Endothelial cell of umbilical vein (primary cell): ENCODE data around the gene SGK2. TPM values are rescaled to one million over a fixed set of nuclear protein-coding genes. Genes with fewer than 3 reads are reported as not detected.

ENCODE experiments used
- BruUV-seq: library from RNA; stranded (reverse); fragments of 400-500 nt; replicated peaks from 2 replicates; lab custom pipeline; 2021; lab: Mats Ljungman, UMichigan
- CTCF ChIA-PET: fragments of 300-600, 350-600 bp; sonication (Branson Sonifier 250); formaldehyde crosslinking; loops from one replicate; lab custom pipeline; 2021; ENCODE audit warnings: antibody characterized with exemption, inconsistent platforms; lab: Charles Lee
- POLR2A ChIA-PET: fragments of 300-600, 350-600 bp; sonication (Branson Sonifier 250); formaldehyde crosslinking; loops from one replicate; lab custom pipeline; 2021; ENCODE audit warnings: antibody characterized with exemption, inconsistent platforms; lab: Charles Lee
- DNase-seq: peaks from one replicate; pipeline ENCODE4 v3.0.0-alpha.2; 2011; ENCODE audit warnings: low read depth, low spot score
- FAIRE-seq: peaks from 2 replicates; lab custom pipeline; 2011; peaks lifted over from hg19 to GRCh38; lab: Jason Lieb, UNC
- H2AFZ ChIP-seq: 2 replicates; pipeline ENCODE4 v1.6.0; 2012; ENCODE audit warnings: low read depth, low read length, control low read depth, inconsistent platforms
- H3K27ac ChIP-seq: 2 replicates; pipeline ENCODE4 v1.5.1; 2011; ENCODE audit warnings: low read depth, mild to moderate bottlenecking, control low read depth, low read length, moderate library complexity; ENCODE audit not compliant: insufficient read depth
- H3K27me3 ChIP-seq, 2 experiments: 2 replicates each; pipeline versions ENCODE4 v1.6.0 to v1.6.1; 2011; ENCODE audit warnings: low read length in 2 of 2, mixed read lengths in 1 of 2; ENCODE audit not compliant: control insufficient read depth in 2 of 2, insufficient read depth in 2 of 2
- H3K36me3 ChIP-seq, 2 experiments: 2 replicates in 1 of 2; 3 replicates in 1 of 2; pipeline ENCODE4 v1.5.1; 2011; ENCODE audit warnings: low read length in 2 of 2, mild to moderate bottlenecking in 1 of 2, moderate library complexity in 1 of 2; ENCODE audit not compliant: control insufficient read depth in 2 of 2, insufficient read depth in 2 of 2; ENCODE audit errors: extremely low read depth in 1 of 2
- H3K4me1 ChIP-seq: 3 replicates; pipeline ENCODE4 v1.5.1; 2011; ENCODE audit warnings: mild to moderate bottlenecking, low read length; ENCODE audit not compliant: control insufficient read depth, insufficient read depth; ENCODE audit errors: extremely low read depth
- H3K4me2 ChIP-seq: 2 replicates; pipeline ENCODE4 v1.6.1; 2011; ENCODE audit warnings: low read length, control low read depth, mixed read lengths; ENCODE audit not compliant: insufficient read depth
- H3K4me3 ChIP-seq, 3 experiments: fragments of 200-600 bp in 1 of 3; sonication (generic), shearing (Covaris generic) in 1 of 3; replicated peaks in 1 of 3; 2 replicates each; pipeline ENCODE4 v1.5.1; 2011 to 2016; ENCODE audit warnings: control low read depth in 3 of 3, low read length in 3 of 3, mild to moderate bottlenecking in 2 of 3, inconsistent platforms in 1 of 3, low read depth in 1 of 3, moderate library complexity in 1 of 3; ENCODE audit not compliant: insufficient read depth in 1 of 3
- H3K79me2 ChIP-seq: 2 replicates; pipeline ENCODE4 v1.6.0; 2012; ENCODE audit warnings: low read length, inconsistent platforms; ENCODE audit not compliant: control insufficient read depth, insufficient read depth
- H3K9ac ChIP-seq: replicated peaks from 2 replicates; pipeline ENCODE3; 2011; ENCODE audit warnings: low read length, control low read depth; ENCODE audit not compliant: insufficient read depth; ENCODE audit errors: extremely low read depth
- H3K9me1 ChIP-seq: replicated peaks from 3 replicates; pipeline ENCODE4 v1.6.0; 2011; ENCODE audit warnings: mild to moderate bottlenecking, low read length; ENCODE audit not compliant: control insufficient read depth, insufficient read depth; ENCODE audit errors: extremely low read depth
- H3K9me3 ChIP-seq: replicated peaks from 2 replicates; pipeline ENCODE4 v1.5.1; 2012; ENCODE audit warnings: low read length, inconsistent platforms; ENCODE audit not compliant: control insufficient read depth, insufficient read depth
- H4K20me1 ChIP-seq: replicated peaks from 2 replicates; pipeline ENCODE3; 2011; ENCODE audit warnings: mild to moderate bottlenecking, low read length; ENCODE audit not compliant: control insufficient read depth, insufficient read depth; ENCODE audit errors: extremely low read depth
- CTCF ChIP-seq, 2 donors: IDR thresholded peaks; 1 replicate in 1 of 2; 2 replicates in 1 of 2; pipeline ENCODE4 v1.5.1; 2011; ENCODE audit warnings: low read length in 2 of 2, mild to moderate bottlenecking in 2 of 2, moderate library complexity in 2 of 2, control low read depth in 1 of 2, inconsistent platforms in 1 of 2, low read depth in 1 of 2; ENCODE audit not compliant: insufficient read depth in 1 of 2; ENCODE audit errors: extremely low read depth in 1 of 2
- EZH2 ChIP-seq: IDR thresholded peaks from 2 replicates; pipeline ENCODE4 v1.6.1; 2012; ENCODE audit warnings: borderline replicate concordance, low read depth, mild to moderate bottlenecking, moderate library complexity, low read length, inconsistent platforms; ENCODE audit not compliant: severe bottlenecking
- FOS ChIP-seq: IDR thresholded peaks from 2 replicates; pipeline ENCODE4 v1.6.1; 2011; ENCODE audit warnings: mild to moderate bottlenecking, low read length, moderate library complexity, borderline replicate concordance; ENCODE audit not compliant: insufficient read depth
- GATA2 ChIP-seq: IDR thresholded peaks from 2 replicates; pipeline ENCODE4 v1.7.0; 2011; ENCODE audit warnings: low read depth, mild to moderate bottlenecking, moderate library complexity, mixed read lengths, low read length; ENCODE audit not compliant: insufficient read length, insufficient read depth
- JUN ChIP-seq: IDR thresholded peaks from 2 replicates; pipeline ENCODE4 v1.6.1; 2011; ENCODE audit warnings: borderline replicate concordance, low read depth; ENCODE audit not compliant: insufficient read length, insufficient read depth
- MAX ChIP-seq: IDR thresholded peaks from 2 replicates; pipeline ENCODE4 v1.6.1; 2011; ENCODE audit not compliant: insufficient read depth, insufficient read length
- MYC ChIP-seq: IDR thresholded peaks from one replicate; pipeline ENCODE4 v1.6.1; 2011; ENCODE audit warnings: mild to moderate bottlenecking, low read depth, low read length
- POLR2A ChIP-seq: IDR thresholded peaks from 2 replicates; pipeline ENCODE4 v1.6.1; 2012; ENCODE audit warnings: low read depth, mild to moderate bottlenecking, control low read depth, low read length
- POLR2AphosphoS5 ChIP-seq: IDR thresholded peaks from 2 replicates; pipeline ENCODE4 v1.6.1; 2012; ENCODE audit warnings: low read depth, mild to moderate bottlenecking, control low read depth, low read length, moderate library complexity; ENCODE audit not compliant: insufficient read depth
- dilution Hi-C: fragments of 300-500 bp; cut with MboI; formaldehyde crosslinking; loops from one replicate; pipeline ENCODE4 v1.15.0; 2019; ENCODE audit warnings: low sequenced_read_pairs; ENCODE audit not compliant: extremely low pct_ligation_motif_present
- intact Hi-C: fragments of 100-400 bp; cut with micrococcal nuclease; formaldehyde crosslinking; loops from one replicate; pipeline ENCODE4 v1.10.0; 2022
- polyA plus RNA-seq, 4 experiments: library from polyadenylated mRNA; depleted of rRNA in 3 of 4; stranded (reverse) in 3 of 4; unstranded in 1 of 4; fragments of >200 nt; gene quantifications; 2 replicates each; pipeline versions ENCODE4 v1.2.1 to v1.2.3, GENCODE V29; 2011 to 2012; ENCODE audit warnings: missing spikeins in 1 of 4
- total RNA-seq: library from RNA; stranded (reverse); gene quantifications from 2 replicates; pipeline ENCODE4 v1.2.3, GENCODE V29; 2021

SGK2 gene
- total and polyA plus RNA-seq, 2 donors (not counting 3 experiments of a cell fraction or from before 2014, with no cell fraction given): 0.21 to 0.27 TPM

GRCh38 chr20:43548273-43548880, 10.4 kb upstream of the SGK2 start:
- TF ChIP-seq POLR2A (no peak), EZH2 (no peak), POLR2AphosphoS5 (no peak), FOS (no peak), MYC (no peak), JUN (no peak), MAX (no peak), CTCF (IDR thresholded peaks at IDR 0.05; ENCODE audit: extremely low read depth in 1 of 2, insufficient read depth in 1 of 2, low read depth in 1 of 2, low read length in 2 of 2) (no peak), GATA2 (no peak)
- dilution Hi-C loops: no loop called here
- ChIA-PET POLR2A (no interaction called here), CTCF (interaction anchor here (0.9 to 4.8 kb wide), 3 partner anchors 10 to 12 kb away, joined by 3 to 21 read pairs (median 3); no protein-coding TSS in a partner anchor)
- Histone ChIP-seq H3K4me1 (peaks cover 6% of the 10 kb centered on the region), H3K9me1 (no peaks in the 10 kb centered on the region), H3K36me3 (no peaks in the 10 kb centered on the region), H3K4me2 (no peak overlapping the region), H2AFZ (no peak overlapping the region), H4K20me1 (no peaks in the 10 kb centered on the region), H3K4me3 (no peak overlapping the region), H3K9me3 (no peaks in the 10 kb centered on the region), H3K27ac (no peak overlapping the region), H3K9ac (no peak overlapping the region), H3K79me2 (no peaks in the 10 kb centered on the region), H3K27me3 (no peaks in the 10 kb centered on the region)
- intact Hi-C loops: no loop called here
- no TSS peak for BruUV-seq
- no peak for FAIRE-seq
- DNase-seq: no peak
